NK-92 (cell line): ENCODE data around the gene MC2R.
"Not testable (repeated sequence)": the region's sequence is repeated elsewhere in the genome, so short reads cannot be mapped to it uniquely, and the experiment has no call there.

ENCODE experiments used
- DNase-seq: peaks from one replicate; lab custom pipeline; 2025; ENCODE audit not compliant: unreplicated experiment; lab: John Stamatoyannopoulos, UW

Gene MC2R

GRCh38 chr18:13894531-13894930 is 20.8 kb downstream of the MC2R start:
- DNase-seq: no peak

DNA sequence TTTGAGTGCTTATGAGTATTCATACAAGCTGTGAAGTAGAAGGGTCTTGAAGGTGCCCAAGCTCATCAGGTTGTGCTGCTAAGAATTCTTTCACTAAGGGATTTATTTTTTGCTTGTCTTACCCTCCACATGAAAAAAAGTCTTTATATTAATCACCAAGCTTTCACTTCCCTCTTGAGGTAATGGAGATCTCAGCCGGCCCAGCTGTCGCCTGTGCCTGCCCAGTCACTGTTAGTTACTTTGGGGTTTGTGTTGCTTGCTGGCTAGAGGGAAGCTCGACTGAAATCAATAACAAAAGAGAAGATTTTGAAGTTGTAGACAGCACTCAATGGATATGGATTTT is 21.9 kb downstream of the MC2R start:
- no peak for DNase-seq

DNA sequence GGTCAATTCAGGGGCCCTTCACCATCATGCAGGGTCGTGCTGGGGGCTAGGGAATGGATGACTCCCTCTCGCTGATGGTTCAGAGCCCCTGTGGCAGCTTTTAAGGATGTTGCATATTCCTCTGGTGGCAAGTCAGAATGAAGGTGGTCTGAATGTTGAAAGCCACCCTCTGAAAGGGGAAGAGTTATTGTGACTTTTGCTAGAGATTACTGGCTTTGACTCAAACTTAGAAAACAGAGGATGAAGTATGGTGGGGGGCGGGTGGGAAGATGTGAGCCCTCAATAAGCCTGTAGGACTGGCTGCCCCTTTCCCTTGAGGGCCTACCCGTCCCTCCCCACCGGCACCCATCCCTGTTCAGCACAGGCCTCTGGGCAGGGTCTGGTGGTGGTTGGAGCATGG is 23.2 kb downstream of the MC2R start:
- no peak for DNase-seq

DNA sequence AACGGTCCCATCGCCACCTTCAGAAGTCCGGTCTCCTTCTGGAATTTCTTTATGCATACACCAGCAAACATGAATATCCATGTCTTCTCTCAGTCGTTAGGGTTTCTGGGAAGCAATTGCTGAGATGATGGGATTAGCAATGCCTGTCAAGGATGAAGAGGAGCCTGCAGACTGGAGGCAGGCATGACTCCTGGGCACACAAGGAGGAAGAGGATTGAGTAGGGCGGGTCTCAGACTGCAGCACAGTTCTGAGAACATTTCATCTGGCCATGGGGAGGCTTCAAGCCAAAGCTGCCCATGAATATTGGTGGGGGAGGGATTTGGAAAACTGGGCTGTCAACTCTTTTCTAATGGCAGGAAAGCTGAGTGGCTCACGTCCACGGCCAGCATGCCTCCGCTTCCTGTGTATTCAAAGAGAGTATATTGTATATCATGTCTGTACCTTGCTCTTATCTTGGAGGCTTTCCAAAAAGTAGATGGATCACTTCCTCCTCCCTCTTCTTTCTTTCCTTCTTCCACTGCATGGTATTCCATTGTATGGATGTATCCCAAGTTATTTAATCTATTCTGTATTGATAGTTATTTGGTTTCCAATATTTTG is 24.5 kb downstream of the MC2R start:
- no peak for DNase-seq

GRCh38 chr18:13889671-13890070 is 25.7 kb downstream of the MC2R start:
- DNase-seq: no peak

DNA sequence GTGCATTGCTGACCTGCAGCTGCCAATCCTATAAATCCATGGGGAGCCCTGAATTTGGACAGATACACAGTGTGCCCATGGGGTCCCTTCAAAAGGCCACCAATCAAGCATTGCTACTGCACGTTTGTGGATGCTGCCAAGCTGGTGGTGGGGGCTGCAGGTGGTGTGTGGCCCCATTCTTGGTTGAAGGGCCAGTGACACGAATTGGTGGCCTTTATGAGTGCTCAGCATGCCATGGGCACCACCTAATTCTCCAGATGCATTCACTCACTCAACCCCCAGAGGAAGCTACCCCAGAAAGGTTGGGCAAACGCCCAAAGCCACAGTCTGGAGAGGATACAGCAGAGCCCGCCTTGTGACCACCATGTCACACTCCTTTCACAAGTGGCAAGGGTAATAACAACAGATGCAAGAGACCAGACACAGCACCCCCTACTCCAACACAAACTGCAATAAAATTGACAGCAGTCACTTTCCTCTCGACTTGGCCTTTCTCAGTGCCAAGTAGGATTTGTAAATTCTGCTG is 27.1 kb downstream of the MC2R start:
- DNase-seq: no peak

DNA sequence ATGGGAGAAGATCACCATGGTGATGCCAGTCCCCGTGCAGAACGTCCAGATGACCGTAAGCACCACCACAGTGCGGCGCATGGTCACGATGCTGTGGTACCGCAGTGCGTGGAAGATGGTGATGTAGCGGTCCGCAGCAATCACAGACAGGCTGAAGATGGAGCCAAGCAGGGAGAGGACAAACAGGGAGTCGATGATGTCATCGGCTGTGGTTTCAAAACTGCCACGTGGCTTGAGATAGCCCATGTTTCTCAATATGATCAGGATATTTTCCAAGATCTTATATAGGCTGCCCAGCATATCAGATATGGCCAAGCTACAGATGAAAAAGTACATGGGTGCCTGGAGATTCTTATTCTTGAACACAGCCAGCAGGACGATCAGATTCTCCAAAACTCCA is 30.3 kb downstream of the MC2R start:
- DNase-seq: no peak

- no peak for DNase-seq
Observed at GRCh38 chr18:13879937-13880336, 35.4 kb downstream of the MC2R start.

GRCh38 chr18:13879492-13879891 is 35.8 kb downstream of the MC2R start:
- no peak for DNase-seq

DNA sequence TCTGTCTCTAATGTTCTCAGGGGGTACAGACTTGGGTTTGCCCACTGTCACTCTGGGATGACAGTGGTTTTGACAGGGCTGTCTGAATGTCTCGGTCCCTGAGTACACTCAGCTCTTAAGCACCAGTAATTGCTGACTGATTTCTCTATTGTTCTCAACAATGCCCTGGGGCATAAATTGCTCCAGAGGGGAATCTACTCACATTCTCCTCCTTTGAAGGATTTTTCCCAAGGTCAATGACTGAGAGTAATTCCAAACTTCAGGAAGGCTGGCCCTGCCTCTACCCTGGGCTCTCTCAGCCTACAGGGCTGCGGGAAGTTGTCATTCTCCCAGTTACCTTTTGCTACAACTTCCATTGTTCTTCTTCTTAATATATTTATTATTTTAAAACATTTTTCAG is 36.5 kb downstream of the MC2R start:
- no peak for DNase-seq

DNA sequence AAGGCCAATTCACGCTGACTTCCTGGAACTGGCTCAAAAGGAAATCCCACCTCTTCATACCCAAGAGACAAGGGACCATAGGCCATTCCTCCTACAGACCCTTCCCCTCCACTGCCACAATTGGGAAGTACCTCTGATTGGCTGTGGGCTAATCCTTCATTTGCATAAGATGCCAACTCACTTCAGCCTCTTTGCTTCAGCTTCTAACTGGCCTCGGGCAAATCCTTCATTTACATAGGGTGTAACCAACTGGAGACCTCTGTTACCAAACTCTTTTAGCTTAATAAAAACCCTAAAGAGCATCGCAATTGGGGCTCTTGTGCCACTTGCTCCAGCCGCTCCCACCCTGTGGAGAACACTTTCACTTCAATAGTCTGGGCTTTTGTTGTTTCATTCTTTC is 38.2 kb downstream of the MC2R start:
- DNase-seq: no peak

- no peak for DNase-seq
Observed at GRCh38 chr18:13874558-13874957, 40.8 kb downstream of the MC2R start.

DNA sequence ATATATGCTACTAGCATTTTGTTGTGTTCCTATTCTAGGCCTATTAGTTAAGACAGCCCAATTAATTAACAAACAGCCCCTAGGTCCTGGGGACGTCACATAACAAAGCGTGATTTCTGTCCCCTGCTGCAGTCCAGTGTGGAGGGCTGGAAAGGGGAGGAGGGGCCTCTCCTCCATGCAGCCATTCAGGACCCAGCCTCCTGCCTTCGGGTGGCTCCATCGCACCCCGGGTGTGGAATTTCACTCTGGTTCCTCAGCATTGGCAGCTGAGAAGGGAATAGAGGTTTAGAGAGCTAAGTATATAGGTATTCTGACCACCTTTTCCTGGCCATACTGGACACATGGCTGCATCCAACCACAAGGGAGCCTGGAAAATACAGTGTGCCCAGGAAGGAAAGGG is 42.4 kb downstream of the MC2R start:
- no peak for DNase-seq

- DNase-seq: no peak
Observed at GRCh38 chr18:13872373-13872772, 43.0 kb downstream of the MC2R start.

- no peak for DNase-seq
Observed at GRCh38 chr18:13871701-13872100, 43.6 kb downstream of the MC2R start.

DNA sequence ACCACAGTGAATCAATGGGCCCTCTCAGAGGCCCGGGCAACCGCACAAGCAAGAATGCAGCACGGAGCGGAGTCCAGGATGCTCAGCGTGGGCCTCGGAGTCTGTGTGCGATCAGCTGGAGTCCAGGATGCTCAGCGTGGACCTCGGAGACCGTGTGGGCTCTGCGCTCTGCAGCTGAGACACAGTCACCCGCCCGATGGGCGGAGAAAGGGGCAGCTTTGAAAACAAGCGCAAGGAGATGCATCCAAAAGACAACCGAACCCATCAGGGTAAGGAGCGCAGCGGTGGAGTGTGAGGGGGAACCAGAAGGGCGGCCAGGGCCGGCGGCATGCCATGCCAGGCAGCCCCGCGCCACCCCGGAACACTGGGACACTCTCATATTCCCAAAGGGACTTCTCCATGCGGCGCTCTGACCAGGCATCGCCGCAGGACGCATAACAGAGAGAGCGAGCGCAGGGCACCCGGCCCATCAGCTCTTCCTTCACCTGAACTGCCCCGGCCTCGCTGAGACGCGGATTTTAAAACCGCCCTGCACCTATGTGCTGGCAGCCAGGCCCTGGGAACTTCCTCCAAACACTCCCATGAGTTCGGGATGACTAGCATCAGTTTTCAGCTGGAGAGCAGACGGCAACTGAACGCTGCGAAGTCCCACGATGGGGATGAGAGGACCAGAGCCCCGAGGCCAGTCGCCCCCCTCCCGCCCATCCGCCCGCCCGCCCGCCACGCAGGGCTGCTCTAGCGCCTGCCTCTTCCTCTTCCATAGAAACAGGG is 46.6 kb downstream of the MC2R start:
- no peak for DNase-seq

GRCh38 chr18:13862898-13863297 is 52.4 kb downstream of the MC2R start:
- DNase-seq: not testable (repeated sequence)

DNA sequence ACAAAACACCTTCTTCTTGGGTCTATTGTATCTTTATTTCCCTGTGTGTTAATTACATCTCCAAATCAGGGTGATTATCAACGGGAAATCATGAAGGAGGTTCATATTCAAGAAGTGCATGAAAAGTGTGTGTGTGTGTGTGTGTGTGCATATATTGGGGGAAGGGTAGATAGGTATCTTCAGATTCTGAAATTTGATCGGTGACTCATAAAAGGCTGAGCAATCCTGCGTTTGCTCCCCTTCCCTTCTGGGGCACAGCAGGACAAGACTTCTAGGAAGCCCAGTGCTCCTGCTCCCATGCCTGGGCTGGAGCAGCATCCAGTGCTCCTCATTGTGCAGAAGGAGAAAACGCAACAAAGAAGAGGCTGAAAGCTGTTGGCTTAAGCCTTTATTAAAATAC is 65.5 kb downstream of the MC2R start:
- no peak for DNase-seq

DNA sequence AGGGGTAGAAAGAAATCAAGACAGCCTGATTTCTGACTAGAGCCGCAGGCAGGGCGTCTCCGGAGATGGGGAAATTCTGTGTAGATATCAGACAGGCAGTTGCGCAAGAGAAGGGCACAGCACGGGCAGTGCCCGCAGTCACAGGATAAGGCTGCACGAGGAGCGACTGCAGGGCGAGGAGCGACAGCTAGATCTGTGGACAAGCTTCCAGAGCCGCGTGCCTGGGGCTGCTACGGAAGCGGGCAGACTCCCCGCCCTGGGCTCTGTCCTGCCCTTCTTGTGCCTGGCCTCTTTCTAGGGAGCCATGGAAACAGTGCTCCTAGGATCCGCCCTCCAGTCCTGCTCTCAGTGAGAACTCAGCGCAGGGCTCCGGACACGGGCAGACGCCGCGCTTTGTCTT is 78.8 kb downstream of the MC2R start:
- no peak for DNase-seq

DNA sequence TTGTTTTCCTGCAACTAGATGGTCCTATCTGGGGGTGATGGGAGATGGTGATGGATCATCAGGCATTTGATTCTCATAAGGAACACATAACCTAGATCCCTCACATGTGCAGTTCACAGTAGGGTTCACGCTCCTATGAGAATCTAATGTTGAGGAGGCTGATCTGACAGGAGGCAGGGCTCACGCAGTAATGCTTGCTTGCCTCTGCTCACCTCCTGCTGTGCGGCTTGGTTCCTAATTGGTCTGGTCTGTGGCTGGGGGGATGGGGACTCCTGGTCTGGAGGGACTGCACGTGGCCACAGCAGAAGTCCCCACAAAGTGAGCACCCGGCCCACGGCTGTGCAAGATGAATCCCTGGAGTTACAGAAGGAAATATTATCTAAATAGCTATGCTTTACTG is 80.1 kb downstream of the MC2R start:
- no peak for DNase-seq

- DNase-seq: no peak
Observed at GRCh38 chr18:13834496-13835015, 80.8 kb downstream of the MC2R start.
